HG02610 (cell line): ENCODE measurements around the gene PARPBP.
A peak's percentile ranks its signal among the peaks of the same experiment; 100 is the strongest.
"Not testable (repeated sequence)": the region's sequence is repeated elsewhere in the genome, so short reads cannot be mapped to it uniquely, and the experiment has no call there.

ENCODE experiments used
- ATAC-seq: cut with Tn5 transposase; IDR thresholded peaks from one replicate; pipeline ENCODE4 v1.9.1; 2021; ENCODE audit warnings: mild to moderate bottlenecking, moderate library complexity; ENCODE audit not compliant: unreplicated experiment

Gene PARPBP

GRCh38 chr12:102119674-102120563, at the start of gene PARPBP, which contains the start of gene NUP37:
PARPBP (plus strand) TSS chr12:102120183; CDS start chr12:102123889, 3,706 bp downstream.
NUP37 (minus strand) TSS chr12:102120114; CDS start chr12:102118518, 1,596 bp downstream.
- ATAC-seq, result peak; percentile 96

- ATAC-seq, result not testable (repeated sequence)
Observed at GRCh38 chr12:102072092-102072491, 47.9 kb upstream of the PARPBP start.

GRCh38 chr12:102080842-102081241, 39.1 kb upstream of the PARPBP start:
- ATAC-seq, result no peak

GRCh38 chr12:102089228-102089835, 30.7 kb upstream of the PARPBP start:
- not testable (repeated sequence) for ATAC-seq

- no peak for ATAC-seq
Observed at GRCh38 chr12:102093319-102093718, 26.7 kb upstream of the PARPBP start.

- no peak for ATAC-seq
Observed at GRCh38 chr12:102095677-102096263, 24.2 kb upstream of the PARPBP start.

GRCh38 chr12:102096855-102097254, 23.1 kb upstream of the PARPBP start:
- no peak for ATAC-seq

GRCh38 chr12:102106905-102107304, 13.1 kb upstream of the PARPBP start:
- no peak for ATAC-seq

GRCh38 chr12:102107970-102108369, 12.0 kb upstream of the PARPBP start:
- ATAC-seq, result no peak

- no peak for ATAC-seq
Observed at GRCh38 chr12:102110782-102111181, 9.2 kb upstream of the PARPBP start.

GRCh38 chr12:102114212-102114611, 5.8 kb upstream of the PARPBP start:
- ATAC-seq, result no peak

GRCh38 chr12:102116392-102116791, 3.6 kb upstream of the PARPBP start:
- no peak for ATAC-seq

GRCh38 chr12:102118874-102119273, 1.1 kb upstream of the PARPBP start:
- no peak for ATAC-seq

- no peak for ATAC-seq
Observed at GRCh38 chr12:102120564-102120873, 536 bp downstream of the PARPBP start.

GRCh38 chr12:102120886-102121285, 903 bp downstream of the PARPBP start:
- ATAC-seq, result no peak

GRCh38 chr12:102121328-102121727, 1.3 kb downstream of the PARPBP start:
- ATAC-seq, result not testable (repeated sequence)

GRCh38 chr12:102130720-102131119, 10.7 kb downstream of the PARPBP start:
- ATAC-seq, result not testable (repeated sequence)

- not testable (repeated sequence) for ATAC-seq
Observed at GRCh38 chr12:102131442-102131841, 11.5 kb downstream of the PARPBP start.

- not testable (repeated sequence) for ATAC-seq
Observed at GRCh38 chr12:102137619-102138018, 17.6 kb downstream of the PARPBP start.

- not testable (repeated sequence) for ATAC-seq
Observed at GRCh38 chr12:102142866-102143373, 22.9 kb downstream of the PARPBP start.

- ATAC-seq, result no peak
Observed at GRCh38 chr12:102144221-102144620, 24.2 kb downstream of the PARPBP start.
